Peyer's patch (tissue), 4 donors: Measurements from ENCODE around the gene POFUT2.

Experiments
- CTCF ChIP-seq, 6 experiments: fragments of 450-650 bp in 4 of 6; fragments of 200-600 bp in 2 of 6; sonication (generic) in 1 of 6; IDR thresholded peaks; one replicate each; pipeline ENCODE4 v1.5.1; 2017 to 2019; ENCODE audit warnings: antibody characterized with exemption in 6 of 6, mild to moderate bottlenecking in 3 of 6, moderate library complexity in 1 of 6
- POLR2A ChIP-seq, 2 donors: fragments of 450-650 bp; IDR thresholded peaks; one replicate each; pipeline ENCODE4 v1.5.1; 2017; ENCODE audit warnings: antibody characterized with exemption in 2 of 2, mild to moderate bottlenecking in 2 of 2, moderate library complexity in 2 of 2

- TF ChIP-seq CTCF (IDR thresholded peaks at IDR 0.05) (no peak), POLR2A (IDR thresholded peaks at IDR 0.05) (no peak)
Measured at GRCh38 chr21:45244799-45245340, 42.8 kb downstream of the POFUT2 start.
